NCI-H774 (cell line): ENCODE data around the gene BEX1.
A peak's percentile ranks its signal among the peaks of the same experiment; 100 is the strongest.
"Not testable (repeated sequence)": the region's sequence is repeated elsewhere in the genome, so short reads cannot be mapped to it uniquely, and the experiment has no call there.

Experiments
- DNase-seq: peaks from one replicate; lab custom pipeline; 2025; lab: John Stamatoyannopoulos, UW

The BEX1 gene

DNA sequence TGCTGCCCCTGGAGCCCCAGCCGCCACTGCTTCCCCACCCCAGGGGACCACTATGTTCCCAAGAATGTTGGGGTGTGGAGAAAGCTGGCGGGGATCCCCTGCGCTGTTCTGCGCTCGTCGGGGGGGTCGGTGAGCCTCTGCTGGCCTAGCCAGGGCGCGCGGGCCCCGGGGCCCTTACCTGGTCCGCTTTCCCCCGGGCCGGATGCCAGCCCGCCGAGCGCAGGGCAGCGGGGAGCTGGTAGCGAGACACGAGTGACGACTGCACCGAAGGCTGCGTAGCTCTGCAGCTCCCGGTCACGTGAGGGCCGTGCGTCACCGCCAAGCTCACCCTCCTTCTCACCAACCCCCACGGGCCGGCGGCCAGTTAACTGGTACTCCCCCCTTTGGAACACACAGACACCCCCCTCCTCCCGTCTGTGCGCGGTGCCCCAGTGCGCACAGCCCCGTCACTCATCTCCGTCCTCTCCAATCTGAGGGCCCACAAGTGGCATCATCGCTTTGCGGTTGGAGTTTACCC, at the start of gene BEX1:
BEX1 (minus strand) TSS at position 254 of the 517 bp plus-strand sequence. CDS start 897 bp downstream, outside the sequence.
- peak; percentile 79 for DNase-seq

GRCh38 chrX:103109497-103109896, 45.5 kb upstream of the BEX1 start:
- not testable (repeated sequence) for DNase-seq

- no peak for DNase-seq
These were observed 43.9 kb upstream of the BEX1 start for GRCh38 chrX:103107836-103108235.

DNA sequence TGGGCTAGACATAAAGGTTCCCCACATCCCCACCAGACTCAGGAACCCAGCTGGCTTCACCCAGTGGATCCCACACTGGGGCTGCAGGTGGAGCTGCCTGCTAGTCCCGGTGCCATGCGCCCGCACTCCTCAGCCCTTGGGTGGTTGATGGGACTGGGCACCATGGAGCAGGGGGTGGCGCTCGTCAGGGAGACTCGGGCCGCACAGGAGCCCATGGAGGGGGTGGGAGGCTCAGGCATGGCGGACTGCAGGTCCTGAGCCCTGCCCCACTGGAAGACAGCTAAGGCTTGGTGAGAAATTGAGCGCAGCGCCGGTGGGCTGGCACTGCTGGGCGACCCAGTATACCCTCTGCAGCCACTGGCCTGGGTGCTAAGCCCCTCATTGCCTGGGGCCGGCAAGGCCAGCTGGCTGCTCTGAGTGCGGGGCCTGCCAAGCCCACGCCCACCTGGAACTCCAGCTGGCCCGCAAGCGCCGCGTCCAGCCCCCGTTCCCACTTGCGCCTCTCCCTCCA, 43.3 kb upstream of the BEX1 start:
- not testable (repeated sequence) for DNase-seq

- not testable (repeated sequence) for DNase-seq
These were observed 40.4 kb upstream of the BEX1 start for GRCh38 chrX:103104370-103104769.

DNA sequence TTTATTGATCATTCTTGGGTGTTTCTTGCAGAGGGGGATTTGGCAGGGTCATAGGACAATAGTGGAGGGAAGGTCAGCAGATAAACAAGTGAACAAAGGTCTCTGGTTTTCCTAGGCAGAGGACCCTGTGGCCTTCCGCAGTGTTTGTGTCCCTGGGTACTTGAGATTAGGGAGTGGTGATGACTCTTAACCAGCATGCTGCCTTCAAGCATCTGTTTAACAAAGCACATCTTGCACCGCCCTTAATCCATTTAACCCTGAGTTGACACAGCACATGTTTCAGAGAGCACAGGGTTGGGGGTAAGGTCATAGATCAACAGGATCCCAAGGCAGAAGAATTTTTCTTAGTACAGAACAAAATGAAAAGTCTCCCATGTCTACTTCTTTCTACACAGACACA, 39.9 kb upstream of the BEX1 start:
- DNase-seq: not testable (repeated sequence)

- DNase-seq: no peak
These were observed 37.5 kb upstream of the BEX1 start for GRCh38 chrX:103101299-103102042.

DNA sequence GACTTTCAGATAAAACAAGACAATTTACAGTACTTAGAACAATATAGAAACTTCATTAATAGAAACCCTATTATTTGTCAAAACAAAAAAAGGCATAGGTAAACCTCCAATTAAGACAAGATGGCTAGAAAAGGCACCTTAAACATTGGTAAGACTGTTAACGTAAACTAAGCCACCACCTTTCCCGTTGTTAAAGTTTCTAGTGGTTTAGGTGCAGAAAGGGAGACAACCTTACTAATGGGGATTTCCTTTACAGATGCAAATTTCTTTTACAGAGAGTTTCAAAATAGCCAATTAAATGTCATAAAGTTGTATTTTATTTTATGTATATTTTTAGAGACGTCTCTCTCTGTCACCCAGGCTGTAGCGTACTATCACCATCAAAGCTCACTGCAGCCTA, 36.5 kb upstream of the BEX1 start:
- DNase-seq: no peak

DNA sequence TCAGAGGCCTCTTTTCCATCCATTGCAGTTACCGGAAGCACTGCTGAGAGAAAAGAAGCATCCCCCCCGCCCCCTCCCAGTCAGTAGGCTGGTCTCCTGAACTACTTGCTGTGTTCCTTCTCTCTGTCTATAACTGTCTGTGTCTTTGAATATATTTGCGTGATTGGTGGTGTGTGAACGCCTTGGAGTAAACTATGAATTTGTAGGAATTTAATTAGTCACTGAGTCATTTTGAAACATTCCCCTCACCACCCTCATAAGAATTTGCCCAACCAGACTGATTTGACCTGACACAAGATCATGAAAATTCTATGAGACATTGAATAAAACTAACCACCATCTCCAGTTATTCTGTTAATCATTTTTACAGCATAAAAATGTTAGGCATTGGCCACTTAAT, 35.7 kb upstream of the BEX1 start:
- no peak for DNase-seq

DNA sequence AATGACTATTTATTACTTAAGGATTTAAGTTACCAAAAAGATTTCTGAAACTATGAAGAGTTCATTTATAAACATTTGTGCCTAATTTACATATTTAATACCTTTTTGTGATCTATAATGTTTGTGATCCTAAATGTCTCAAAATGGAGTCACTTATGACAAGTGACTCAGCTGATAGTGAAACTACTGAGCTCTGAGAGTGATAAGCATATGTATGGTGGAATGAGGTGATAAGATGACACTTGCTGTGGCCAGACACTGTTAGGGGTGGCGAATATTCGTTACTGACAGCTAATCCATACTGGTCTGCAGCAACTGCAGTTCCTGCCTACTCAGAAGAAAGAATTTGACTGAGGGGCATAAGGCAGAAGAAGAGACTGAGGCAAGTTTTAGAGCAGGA, 34.5 kb upstream of the BEX1 start:
- no peak for DNase-seq

DNA sequence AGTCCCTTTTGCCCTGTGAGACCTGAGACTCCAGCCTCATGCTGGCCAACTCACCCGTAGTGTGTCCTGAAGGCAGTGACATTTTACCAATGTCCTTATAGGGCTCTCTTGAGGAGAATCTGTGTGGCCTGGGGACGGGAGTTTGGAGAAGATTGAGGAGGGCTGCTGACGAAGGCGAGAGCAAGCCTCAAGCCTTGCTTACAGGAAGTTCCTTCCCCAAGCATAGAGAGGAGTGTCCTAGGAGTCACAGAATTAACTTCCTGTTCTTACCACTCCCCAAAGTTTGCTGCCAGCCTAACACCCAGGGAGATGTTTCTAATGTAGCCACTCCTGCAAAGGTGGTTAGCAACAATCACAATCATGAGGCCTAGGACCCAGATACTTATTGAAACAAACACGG, 29.0 kb upstream of the BEX1 start, which contains the start of gene NXF3:
NXF3 (minus strand) TSS at position 202 of the 400 bp plus-strand sequence; CDS start at position 82, 120 bp downstream.
- DNase-seq: no peak

- no peak for DNase-seq
These were observed 17.1 kb upstream of the BEX1 start for GRCh38 chrX:103081051-103081450.

DNA sequence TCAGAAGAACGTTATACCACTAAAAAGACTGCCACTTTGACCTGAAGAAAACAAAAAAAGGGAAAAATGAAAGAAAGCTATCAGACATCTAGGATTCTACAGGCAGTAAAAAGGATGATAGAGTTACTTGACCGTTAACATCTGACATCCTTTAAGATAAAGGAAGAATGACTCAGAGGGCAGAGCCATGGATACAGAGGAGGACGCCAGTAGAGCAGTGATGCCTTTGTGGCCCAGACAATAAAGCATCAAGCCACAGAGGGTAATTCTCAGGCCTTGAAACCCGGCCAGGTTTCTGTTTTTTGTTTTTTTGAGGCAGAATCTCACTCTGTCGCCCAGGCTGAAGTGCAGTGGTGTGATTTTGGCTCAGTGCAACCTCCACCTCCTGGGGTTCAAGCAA, 9.5 kb upstream of the BEX1 start:
- DNase-seq: no peak

DNA sequence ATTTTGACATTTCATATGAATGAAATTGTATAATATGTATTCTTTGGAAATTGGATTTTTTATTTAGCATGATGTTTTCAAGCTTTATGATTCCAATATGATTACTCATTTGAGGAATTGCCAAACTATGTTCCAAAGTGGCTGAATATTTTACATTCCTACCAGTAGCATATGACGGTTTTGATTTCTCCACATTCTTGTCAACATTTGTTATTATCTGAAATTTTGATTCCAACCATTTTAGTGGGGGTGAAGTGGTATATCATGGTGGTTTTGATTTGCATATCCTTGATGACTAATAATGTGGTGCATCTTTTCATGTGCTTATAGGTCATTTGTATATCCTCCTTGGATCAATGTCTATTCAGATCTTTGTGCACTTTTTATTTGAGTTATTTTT, 2.6 kb upstream of the BEX1 start:
- DNase-seq: no peak

GRCh38 chrX:103063191-103063845, 653 bp downstream of the BEX1 start:
- peak; percentile 36 for DNase-seq

DNA sequence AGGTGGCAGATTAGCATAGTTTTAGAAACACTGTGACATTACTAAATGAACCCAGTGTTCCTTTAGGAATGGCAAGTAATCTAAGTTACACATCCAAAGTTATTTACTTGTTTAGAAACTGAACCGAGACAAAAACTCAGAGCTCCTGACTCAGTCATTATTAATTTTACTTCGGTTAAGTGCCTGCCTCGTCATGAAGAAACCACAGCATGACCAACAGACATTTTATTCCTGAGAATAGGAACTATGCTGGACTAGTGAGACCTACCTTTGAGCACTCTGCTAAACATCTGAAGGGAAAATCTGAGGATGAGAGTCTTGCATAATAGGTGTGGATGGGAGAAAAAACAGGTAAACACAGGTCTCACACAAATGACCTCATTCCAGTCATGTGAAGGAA, 2.5 kb downstream of the BEX1 start:
- DNase-seq: no peak

GRCh38 chrX:103056902-103057301, 7.1 kb downstream of the BEX1 start:
- DNase-seq: no peak

GRCh38 chrX:103052625-103053024, 11.3 kb downstream of the BEX1 start:
- no peak for DNase-seq

- no peak for DNase-seq
These were observed 12.6 kb downstream of the BEX1 start for GRCh38 chrX:103051260-103051789.

DNA sequence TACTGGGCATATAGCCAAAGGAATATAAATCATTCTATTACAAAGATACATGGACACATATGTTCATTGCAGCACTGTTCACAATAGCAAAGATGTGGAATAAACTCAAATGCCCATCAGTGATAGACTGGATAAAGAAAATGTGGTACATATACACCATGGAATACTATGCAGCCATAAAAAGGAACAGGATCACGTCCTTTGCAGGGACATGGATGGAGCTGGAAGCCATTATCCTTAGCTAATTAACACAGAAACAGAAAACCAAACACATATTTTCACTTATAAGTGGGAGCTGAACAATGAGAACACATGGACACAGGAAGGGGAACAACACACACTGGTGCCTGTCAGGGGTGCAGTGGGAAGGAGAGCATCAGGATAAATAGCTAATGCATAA, 30.6 kb downstream of the BEX1 start:
- not testable (repeated sequence) for DNase-seq

DNA sequence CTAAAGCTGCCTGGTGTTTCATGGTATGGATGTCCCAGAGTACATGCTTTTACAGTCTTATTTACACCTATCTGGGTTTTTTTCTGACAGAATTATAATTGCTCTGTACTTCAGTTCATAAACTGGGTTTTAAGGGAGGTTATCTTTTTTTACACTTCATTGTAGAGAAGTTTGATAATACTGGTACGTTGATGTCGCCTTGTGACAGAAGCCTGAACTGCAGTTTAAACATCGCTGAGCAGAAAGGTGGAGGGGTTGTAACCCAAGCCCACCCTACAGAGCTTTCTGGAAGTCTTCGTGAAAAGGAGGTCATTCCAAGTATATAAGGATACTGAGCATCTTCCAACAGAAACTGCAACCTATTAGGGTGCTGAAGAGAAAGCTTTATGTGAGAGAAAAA, 46.4 kb downstream of the BEX1 start:
- DNase-seq: no peak

DNA sequence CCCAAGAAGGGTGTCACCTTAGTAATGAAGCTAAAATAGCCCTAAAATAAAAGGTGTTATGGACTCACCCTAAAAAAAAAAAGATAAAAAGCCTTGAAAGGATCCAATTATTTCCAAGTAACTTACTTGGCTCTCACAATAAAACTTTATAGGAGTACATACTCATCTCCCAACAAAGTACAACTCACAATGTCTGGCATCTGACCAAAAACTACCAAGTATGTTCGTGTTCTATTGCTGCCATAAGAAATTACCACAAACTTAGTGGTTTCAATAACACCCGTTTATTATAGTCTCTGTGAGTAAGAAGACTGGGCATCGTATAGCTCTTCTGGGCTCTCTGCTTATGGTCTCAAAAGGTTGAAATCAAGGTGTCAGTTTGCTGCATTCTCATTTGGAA, 51.0 kb downstream of the BEX1 start:
- no peak for DNase-seq
